SK-N-SH (cell line): Measurements from ENCODE around the gene MRGPRX4. TPM values are rescaled to one million over a fixed set of nuclear protein-coding genes. Genes with fewer than 3 reads are reported as not detected.

Experiments used
- CTCF ChIA-PET: fragments of 300-600, 350-600 bp; formaldehyde crosslinking; extraction: SDS; loops from one replicate; lab custom pipeline; 2021; lab: Yijun Ruan, JAX
- POLR2A ChIA-PET: fragments of 350-600 bp; sonication (Branson Sonifier 250); formaldehyde crosslinking; extraction: SDS; loops from one replicate; lab custom pipeline; 2020; ENCODE audit warnings: antibody characterized with exemption, inconsistent platforms; lab: Yijun Ruan, JAX
- DNase-seq: peaks from one replicate; pipeline ENCODE4 v3.0.0; 2012
- H2AFZ ChIP-seq: fragments of 200-600 bp; sonication (generic); 2 replicates; pipeline ENCODE4 v1.8.1; 2016; ENCODE audit warnings: antibody characterized with exemption, mild to moderate bottlenecking, low read depth
- H3F3A ChIP-seq: fragments of 200-600 bp; sonication (generic); replicated peaks from 2 replicates; pipeline ENCODE3; 2016; ENCODE audit warnings: antibody characterized with exemption, mild to moderate bottlenecking; ENCODE audit not compliant: insufficient read depth
- H3K27ac ChIP-seq, 2 experiments: fragments of 200-500 bp in 1 of 2; fragments of 200-600 bp in 1 of 2; sonication (Bioruptor generic) in 1 of 2; sonication (generic), shearing (Covaris generic) in 1 of 2; 2 replicates each; pipeline versions ENCODE4 v1.5.1 to v1.6.1; 2014 to 2016; ENCODE audit warnings: low read depth in 2 of 2, inconsistent platforms in 1 of 2, low read length in 1 of 2, mild to moderate bottlenecking in 1 of 2, mixed read lengths in 1 of 2
- H3K27me3 ChIP-seq: fragments of 200-600 bp; sonication (generic), shearing (Covaris generic); 2 replicates; pipeline ENCODE4 v1.6.1; 2016; ENCODE audit warnings: mixed run types; ENCODE audit not compliant: insufficient read depth
- H3K36me3 ChIP-seq, 2 experiments: fragments of 200-500 bp in 1 of 2; fragments of 200-600 bp in 1 of 2; sonication (Bioruptor generic) in 1 of 2; sonication (generic) in 1 of 2; replicated peaks in 1 of 2; 2 replicates each; pipeline versions ENCODE3 to v1.5.1; 2014 to 2016; ENCODE audit warnings: low read length in 1 of 2, mild to moderate bottlenecking in 1 of 2; ENCODE audit not compliant: insufficient read depth in 2 of 2, control insufficient read depth in 1 of 2
- H3K4me1 ChIP-seq, 2 experiments: fragments of 200-500 bp in 1 of 2; fragments of 200-600 bp in 1 of 2; sonication (Bioruptor generic) in 1 of 2; sonication (generic), shearing (Covaris generic) in 1 of 2; 2 replicates each; pipeline versions ENCODE4 v1.5.1 to v1.6.1; 2014 to 2016; ENCODE audit warnings: low read depth in 1 of 2, low read length in 1 of 2, mixed run types in 1 of 2; ENCODE audit not compliant: insufficient read depth in 2 of 2, control insufficient read depth in 1 of 2
- H3K4me2 ChIP-seq: fragments of 200-600 bp; sonication (generic), shearing (Covaris generic); 2 replicates; pipeline ENCODE4 v1.6.1; 2017; ENCODE audit warnings: mixed run types
- H3K4me3 ChIP-seq, 2 experiments: fragments of 200-500 bp in 1 of 2; fragments of 200-600 bp in 1 of 2; sonication (Bioruptor generic) in 1 of 2; sonication (generic), shearing (Covaris generic) in 1 of 2; 2 replicates each; pipeline versions ENCODE4 v1.5.1 to v1.8.1; 2014 to 2016; ENCODE audit warnings: low read depth in 2 of 2, inconsistent platforms in 1 of 2, low read length in 1 of 2, mild to moderate bottlenecking in 1 of 2, mixed read lengths in 1 of 2, moderate library complexity in 1 of 2
- H3K79me2 ChIP-seq: fragments of 200-600 bp; sonication (generic); 2 replicates; pipeline ENCODE4 v1.8.1; 2017; ENCODE audit warnings: mild to moderate bottlenecking; ENCODE audit not compliant: insufficient read depth
- H3K9ac ChIP-seq: fragments of 200-600 bp; sonication (generic); 2 replicates; pipeline ENCODE4 v1.6.1; 2017; ENCODE audit warnings: mixed run types
- H3K9me2 ChIP-seq: fragments of 200-600 bp; sonication (generic); 2 replicates; pipeline ENCODE4 v1.6.1; 2017; ENCODE audit warnings: mixed run types
- H3K9me3 ChIP-seq: fragments of 200-600 bp; sonication (generic); 2 replicates; pipeline ENCODE4 v1.6.1; 2017; ENCODE audit warnings: mixed run types, mild to moderate bottlenecking, moderate library complexity
- H4K20me1 ChIP-seq: fragments of 200-600 bp; sonication (generic); 2 replicates; pipeline ENCODE4 v1.6.1; 2017; ENCODE audit warnings: mild to moderate bottlenecking, mixed run types; ENCODE audit not compliant: insufficient read depth
- CHD2 ChIP-seq: fragments of 150-350 bp; IDR thresholded peaks from 2 replicates; pipeline ENCODE4 v1.6.1; 2018; ENCODE audit warnings: low read length; ENCODE audit not compliant: partially characterized antibody
- CTCF ChIP-seq: fragments of 200-600 bp; sonication (generic); IDR thresholded peaks from 2 replicates; pipeline ENCODE4 v1.6.1; 2017; ENCODE audit warnings: antibody characterized with exemption, mild to moderate bottlenecking, moderate library complexity
- EZH2phosphoT487 ChIP-seq: fragments of 200-600 bp; sonication (generic); IDR thresholded peaks from 2 replicates; pipeline ENCODE4 v1.6.1; 2017; ENCODE audit warnings: low read depth, mixed run types, mild to moderate bottlenecking, antibody characterized with exemption, moderate library complexity, borderline replicate concordance
- FOSL2 ChIP-seq: IDR thresholded peaks from 2 replicates; pipeline ENCODE4 v1.4.0; 2012; ENCODE audit warnings: low read depth, mild to moderate bottlenecking, moderate library complexity, borderline replicate concordance
- IRF3 ChIP-seq: fragments of 150-350 bp; IDR thresholded peaks from 2 replicates; pipeline ENCODE4 v1.6.1; 2016; ENCODE audit warnings: mild to moderate bottlenecking, low read depth, low read length
- MAX ChIP-seq: IDR thresholded peaks from 2 replicates; pipeline ENCODE4 v1.4.0; 2012; ENCODE audit warnings: low read depth
- NRF1 ChIP-seq: IDR thresholded peaks from 2 replicates; pipeline ENCODE4 v1.6.1; 2012; ENCODE audit warnings: low read depth, mild to moderate bottlenecking, low read length
- RAD21 ChIP-seq: IDR thresholded peaks from 2 replicates; pipeline ENCODE4 v1.6.1; 2012; ENCODE audit warnings: mild to moderate bottlenecking, low read length
- REST ChIP-seq: IDR thresholded peaks from 2 replicates; pipeline ENCODE4 v1.6.1; 2012; ENCODE audit warnings: mild to moderate bottlenecking, low read depth, low read length, moderate library complexity
- RFX5 ChIP-seq: IDR thresholded peaks from 2 replicates; pipeline ENCODE4 v1.6.1; 2012; ENCODE audit warnings: mild to moderate bottlenecking, improper control_type of control experiment, low read length
- RXRA ChIP-seq: IDR thresholded peaks from 2 replicates; pipeline ENCODE4 v1.4.0; 2012; ENCODE audit warnings: low read depth, mild to moderate bottlenecking, borderline replicate concordance
- SMC3 ChIP-seq: IDR thresholded peaks from 2 replicates; pipeline ENCODE4 v1.6.1; 2012; ENCODE audit warnings: low read depth, low read length, improper control_type of control experiment
- USF1 ChIP-seq: IDR thresholded peaks from 2 replicates; pipeline ENCODE4 v1.4.0; 2012; ENCODE audit warnings: low read depth, borderline replicate concordance
- YY1 ChIP-seq: IDR thresholded peaks from 2 replicates; pipeline ENCODE4 v1.4.0; 2012; ENCODE audit warnings: low read depth, mild to moderate bottlenecking
- ZBTB33 ChIP-seq: IDR thresholded peaks from 2 replicates; pipeline ENCODE4 v1.4.0; 2012; ENCODE audit warnings: low read depth, borderline replicate concordance
- WGBS: methylation state at CpG from one replicate; pipeline ENCODE4 v1.1.6; 2017; ENCODE audit warnings: low lambda C conversion rate; 5-methylcytosine and 5-hydroxymethylcytosine counted together
- polyA plus RNA-seq, 3 experiments: library from polyadenylated mRNA; depleted of rRNA; stranded (reverse); fragments of >200 nt; gene quantifications; 2 replicates each; pipeline ENCODE4 v1.2.3, GENCODE V29; 2012

The MRGPRX4 gene
- polyA plus RNA-seq, 1 of the 3 experiments (the other 2 are of a cell fraction) = not detected

- 0% methylated on average over 1 of the region's 1 CpG for WGBS
- DNase-seq = no peak
- Histone ChIP-seq H3K4me1 (no peaks in the 10 kb centered on the region), H3K79me2 (no peaks in the 10 kb centered on the region), H3K36me3 (no peaks in the 10 kb centered on the region), H3F3A (no peaks in the 10 kb centered on the region), H3K9ac (no peak overlapping the region), H3K27ac (no peak overlapping the region), H3K4me3 (no peak overlapping the region), H2AFZ (no peak overlapping the region), H3K27me3 (no peaks in the 10 kb centered on the region), H4K20me1 (no peaks in the 10 kb centered on the region), H3K9me2 (no peaks in the 10 kb centered on the region), H3K4me2 (no peak overlapping the region), H3K9me3 (no peaks in the 10 kb centered on the region)
- ChIA-PET CTCF (no interaction called here), POLR2A (interaction anchor here (0.8 kb wide), 1 partner anchor 358 kb away, joined by 8 read pairs; the partner anchor contains the start of gene TSG101)
- TF ChIP-seq RXRA = no peak
These were observed 4.3 kb upstream of the MRGPRX4 start for GRCh38 chr11:18168372-18168771.

GRCh38 chr11:18171377-18172000 lies 1.1 kb upstream of the MRGPRX4 start:
- Histone ChIP-seq H3K36me3 (no peaks in the 10 kb centered on the region), H3K27me3 (no peaks in the 10 kb centered on the region), H3F3A (no peaks in the 10 kb centered on the region), H3K9me3 (no peaks in the 10 kb centered on the region), H3K4me2 (no peak overlapping the region), H3K79me2 (no peaks in the 10 kb centered on the region), H2AFZ (no peak overlapping the region), H3K9ac (no peak overlapping the region), H4K20me1 (no peaks in the 10 kb centered on the region), H3K4me1 (no peaks in the 10 kb centered on the region), H3K4me3 (no peak overlapping the region), H3K27ac (no peak overlapping the region), H3K9me2 (no peaks in the 10 kb centered on the region)
- TF ChIP-seq SMC3 (peak; percentile 48), CHD2 (no peak), EZH2phosphoT487 (no peak), MAX (no peak), USF1 (no peak), NRF1 (no peak), RXRA (no peak), CTCF (peak; percentile 64), FOSL2 (no peak), RFX5 (no peak), YY1 (no peak), ZBTB33 (no peak), IRF3 (no peak), RAD21 (peak; percentile 70), REST (no peak)
- ChIA-PET CTCF (interaction anchor here (0.6 to 1.7 kb wide), 9 partner anchors 13 to 594 kb away, joined by 3 to 6 read pairs (median 4); partner anchors contain the start of gene SAA1), POLR2A (no interaction called here)
- DNase-seq = peak; percentile 55
- WGBS = 36% methylated on average over 4 of the region's 4 CpGs
